ENCODE measurements around the gene YWHAB.
"Not testable (repeated sequence)": the region's sequence is repeated elsewhere in the genome, so short reads cannot be mapped to it uniquely, and the experiment has no call there.

YWHAB gene

GRCh38 chr20:44866703-44867335 lies 18.7 kb upstream of the YWHAB start:
- no peak for DNase-seq (ENCODE audit: low spot score)

GRCh38 chr20:44869471-44869870 lies 16.0 kb upstream of the YWHAB start:
- DNase-seq (ENCODE audit: low spot score), result no peak

- DNase-seq (ENCODE audit: low spot score), result not testable (repeated sequence)
Observed at GRCh38 chr20:44882360-44882759, 3.1 kb upstream of the YWHAB start.

- no peak for DNase-seq (ENCODE audit: low spot score)
Observed at GRCh38 chr20:44883214-44883902, 2.1 kb upstream of the YWHAB start.

- no peak for DNase-seq (ENCODE audit: low spot score)
Observed at GRCh38 chr20:44884907-44885391, 556 bp upstream of the YWHAB start.

- no peak for DNase-seq (ENCODE audit: low spot score)
Observed at GRCh38 chr20:44886266-44886651, 754 bp downstream of the YWHAB start.

GRCh38 chr20:44886828-44887227 lies 1.3 kb downstream of the YWHAB start:
- DNase-seq (ENCODE audit: low spot score), result no peak

- no peak for DNase-seq (ENCODE audit: low spot score)
Observed at GRCh38 chr20:44887466-44887865, 2.0 kb downstream of the YWHAB start.

- DNase-seq (ENCODE audit: low spot score), result no peak
Observed at GRCh38 chr20:44888226-44889103, 3.0 kb downstream of the YWHAB start.

GRCh38 chr20:44891826-44892225 lies 6.3 kb downstream of the YWHAB start:
- DNase-seq (ENCODE audit: low spot score), result no peak

- DNase-seq (ENCODE audit: low spot score), result no peak
Observed at GRCh38 chr20:44894959-44895358, 9.5 kb downstream of the YWHAB start.

- no peak for DNase-seq (ENCODE audit: low spot score)
Observed at GRCh38 chr20:44896583-44896982, 11.1 kb downstream of the YWHAB start.

GRCh38 chr20:44897133-44897532 lies 11.6 kb downstream of the YWHAB start:
- no peak for DNase-seq (ENCODE audit: low spot score)

GRCh38 chr20:44900231-44900854 lies 14.8 kb downstream of the YWHAB start:
- DNase-seq (ENCODE audit: low spot score), result peak; percentile 44

GRCh38 chr20:44901974-44902373 lies 16.5 kb downstream of the YWHAB start:
- DNase-seq (ENCODE audit: low spot score), result no peak

GRCh38 chr20:44904377-44904776 lies 18.9 kb downstream of the YWHAB start:
- DNase-seq (ENCODE audit: low spot score), result no peak

GRCh38 chr20:44908987-44909871 lies 23.7 kb downstream of the YWHAB start:
- DNase-seq (ENCODE audit: low spot score), result no peak

GRCh38 chr20:44909872-44910689 lies 24.6 kb downstream of the YWHAB start, which contains the start of gene PABPC1L:
Gene PABPC1L (plus strand): TSS chr20:44910060. CDS start chr20:44910144, 84 bp downstream.
- DNase-seq (ENCODE audit: low spot score), result peak; percentile 76

- no peak for DNase-seq (ENCODE audit: low spot score)
Observed at GRCh38 chr20:44910690-44911262, 25.3 kb downstream of the YWHAB start.
